ENCODE data around the gene MT1A. TPM values are rescaled to one million over a fixed set of nuclear protein-coding genes. Genes with fewer than 3 reads are reported as not detected.

The MT1A gene
- total and polyA plus RNA-seq, 2 of the 8 experiments (the other 6 are each of a cell fraction or from before 2014, with no cell fraction given), result not detected

- 6% methylated on average over 46 of the region's 47 CpGs; no CpG with 5 or more reads in 1 of the 2 experiments for WGBS, 2 experiments (ENCODE audit: extremely low coverage in 1 of 2, insufficient coverage in 1 of 2, insufficient read length in 1 of 2, insufficient replicate concordance in 2 of 2, low coverage in 1 of 2, low lambda C conversion rate in 2 of 2, missing lambda C conversion rate in 1 of 2)
- H3K79me2 ChIP-seq (ENCODE audit: control insufficient read depth in 1 of 2, insufficient read depth in 2 of 2, low read length in 2 of 2), result no peaks in the 10 kb centered on the region
- H2BK12ac ChIP-seq (ENCODE audit: low read depth, low read length), result peak overlapping the region; percentile 45; the same call in 1 of the 2 replicates
- no peaks in the 10 kb centered on the region; a peak in 1 of 8 replicates for H3K36me3 ChIP-seq (ENCODE audit: control insufficient read depth in 2 of 4, insufficient read depth in 4 of 4, low read length in 3 of 4)
- ChIA-PET POLR2A (ENCODE audit: partially characterized antibody) (interaction anchor here (0.6 to 4.8 kb wide), 7 partner anchors 9 to 89 kb away, joined by 3 to 32 read pairs (median 5); partner anchors contain the start of genes MT1E and MT1H), CTCF (ENCODE audit: partially characterized antibody) (interaction anchor here (1.4 to 3.0 kb wide), 3 partner anchors 10 to 31 kb away, joined by 7 to 13 read pairs (median 8); no protein-coding TSS in a partner anchor)
- no peak overlapping the region for H4K8ac ChIP-seq (ENCODE audit: extremely low read depth, insufficient read depth, low read length)
- peak overlapping the region; percentile 13; the same call in 1 of the 2 replicates for H3K18ac ChIP-seq (ENCODE audit: extremely low read depth, low read length)
- peak overlapping the region; percentile 42 to 63 for H3K4me2 ChIP-seq (ENCODE audit: insufficient read depth in 1 of 2, low read depth in 2 of 2, low read length in 2 of 2)
- no peak overlapping the region for H2AFZ ChIP-seq (ENCODE audit: low read length)
- H3K14ac ChIP-seq (ENCODE audit: insufficient read length), result no peak overlapping the region
- no peak overlapping the region for H3K9ac ChIP-seq (replicated peaks in 1 of 4; ENCODE audit: extremely low read depth in 1 of 4, low read depth in 3 of 4, low read length in 3 of 4)
- peaks cover 3 to 18% (median 7%) of the 10 kb centered on the region in 4 experiments for H3K4me1 ChIP-seq (replicated peaks in 1 of 4; ENCODE audit: control insufficient read depth in 3 of 4, insufficient read depth in 4 of 4, low read length in 3 of 4)
- H2BK5ac ChIP-seq (ENCODE audit: low read depth, low read length), result no peak overlapping the region
- H3K27me3 ChIP-seq (replicated peaks in 1 of 4; ENCODE audit: control insufficient read depth in 3 of 4, extremely low read depth in 1 of 4, insufficient read depth in 3 of 4, low read length in 3 of 4), result peaks cover 98 to 100% (median 100%) of the 10 kb centered on the region in 4 experiments
- H3K56ac ChIP-seq (replicated peaks; ENCODE audit: insufficient read length, low read depth, low read length), result no peak overlapping the region
- no peak overlapping the region for H2AK5ac ChIP-seq (ENCODE audit: low read depth, low read length)
- H2BK15ac ChIP-seq (ENCODE audit: low read length), result peak overlapping the region; percentile 36; the same call in 1 of the 2 replicates
- peaks cover 14 to 28% of the 10 kb centered on the region in 2 experiments for H4K20me1 ChIP-seq (replicated peaks in 1 of 2; ENCODE audit: control insufficient read depth in 1 of 2, insufficient read depth in 2 of 2, low read length in 2 of 2)
- no peak overlapping the region for H3K27ac ChIP-seq (ENCODE audit: low read depth, low read length)
- peak overlapping the region; percentile 6; the same call in 1 of the 2 replicates for H2BK20ac ChIP-seq (ENCODE audit: low read length)
- DNase-seq (ENCODE audit: low read depth in 1 of 2, low spot score in 2 of 2) (peak in 1 of 2 experiments; percentile 64), FAIRE-seq (no peak)
- no peak overlapping the region for H3K23ac ChIP-seq (ENCODE audit: insufficient read length)
- no peaks in the 10 kb centered on the region for H3K9me3 ChIP-seq (ENCODE audit: insufficient read depth in 2 of 2, low read depth in 1 of 2, low read length in 1 of 2)
- H3K79me1 ChIP-seq (ENCODE audit: low read depth, low read length), result no peaks in the 10 kb centered on the region
- H3K23me2 ChIP-seq (ENCODE audit: low read depth, low read length), result peaks cover 9% of the 10 kb centered on the region
- no peak overlapping the region for H4K91ac ChIP-seq (replicated peaks; ENCODE audit: insufficient read length, low read length)
- no peak overlapping the region for H4K5ac ChIP-seq (ENCODE audit: insufficient read length, low read depth, low read length)
- H3K4me3 ChIP-seq (ENCODE audit: extremely low read depth in 1 of 4, insufficient read depth in 2 of 4, low read depth in 3 of 4, low read length in 4 of 4), result peak overlapping the region in 3 of 4 experiments; percentile 17 to 46 (median 19); a peak in 4 of 8 replicates
- no peak overlapping the region for H2BK120ac ChIP-seq (replicated peaks; ENCODE audit: low read depth, low read length)
- no peak overlapping the region for H3K4ac ChIP-seq (replicated peaks; ENCODE audit: insufficient read length, low read depth, low read length)
- TF ChIP-seq CTBP2 (IDR thresholded peaks at IDR 0.05; ENCODE audit: borderline replicate concordance, insufficient read depth, insufficient read length, low read length) (peak; percentile 18), SRF (IDR thresholded peaks at IDR 0.05; ENCODE audit: low read depth, low read length) (no peak), PHF8 (conservative IDR thresholded peaks at IDR 0.05; ENCODE audit: low read depth, low read length) (no peak), CBX8 (IDR thresholded peaks at IDR 0.05; ENCODE audit: borderline replicate concordance, low read depth, low read length) (0 out of 2 replicates have a peak, but pooled peaks have one; percentile 58), BCL11A (IDR thresholded peaks at IDR 0.05; ENCODE audit: low read depth in 2 of 2, low read length in 2 of 2) (no peak), POU5F1 (IDR thresholded peaks at IDR 0.05; ENCODE audit: low read depth, low read length) (no peak), POLR2AphosphoS5 (IDR thresholded peaks at IDR 0.05; ENCODE audit: low read depth, low read length) (no peak), ATF2 (IDR thresholded peaks at IDR 0.05; ENCODE audit: low read length) (no peak), JUND (IDR thresholded peaks at IDR 0.05; ENCODE audit: low read length) (no peak), SUZ12 (IDR thresholded peaks at IDR 0.05; ENCODE audit: low read length) (peak; percentile 97)
Measured at GRCh38 chr16:56634715-56635440, 3.6 kb upstream of the MT1A start.

All from H1 (cell line).